Activated CD8-positive, alpha-beta T cell treated with anti-CD3 and anti-CD28 coated beads for 36 hours (primary cell): ENCODE results near the gene PDP2. TPM values are rescaled to one million over a fixed set of nuclear protein-coding genes. Genes with fewer than 3 reads are reported as not detected.

Experiments
- ATAC-seq: fragments of 200-7000 bp; cut with Tn5 transposase; one replicate; pipeline ENCODE4 v1.10.0; 2021; ENCODE audit warnings: mild to moderate bottlenecking, moderate library complexity
- CTCF ChIA-PET: fragments of 350-600 bp; sonication (Branson Sonifier 250); formaldehyde crosslinking; loops from one replicate; lab custom pipeline; 2021; ENCODE audit warnings: antibody characterized with exemption; lab: Charles Lee
- POLR2A ChIA-PET: fragments of 350-600 bp; sonication (Branson Sonifier 250); formaldehyde crosslinking; loops from one replicate; lab custom pipeline; 2021; ENCODE audit warnings: antibody characterized with exemption; lab: Charles Lee
- DNase-seq: peaks from one replicate; pipeline ENCODE4 v3.0.0-alpha.2; 2020
- H3K27ac Mint-ChIP-seq: one replicate; pipeline ENCODE4 v1.8.0; 2021; ENCODE audit warnings: mild to moderate bottlenecking, mixed read lengths
- H3K27me3 Mint-ChIP-seq: one replicate; pipeline ENCODE4 v1.8.0; 2021; ENCODE audit warnings: mixed read lengths
- H3K36me3 Mint-ChIP-seq: one replicate; pipeline ENCODE4 v1.8.0; 2021; ENCODE audit warnings: low read depth, mixed read lengths
- H3K4me1 Mint-ChIP-seq: one replicate; pipeline ENCODE4 v1.8.0; 2021; ENCODE audit warnings: low read depth, mixed read lengths
- H3K4me3 Mint-ChIP-seq: one replicate; pipeline ENCODE4 v1.8.0; 2021; ENCODE audit warnings: mild to moderate bottlenecking, moderate library complexity, mixed read lengths
- H3K9me3 Mint-ChIP-seq: one replicate; pipeline ENCODE4 v1.8.0; 2021; ENCODE audit warnings: mixed read lengths
- CTCF ChIP-seq: fragments of 200-600 bp; IDR thresholded peaks from one replicate; pipeline ENCODE4 v1.8.0; 2022; ENCODE audit warnings: antibody characterized with exemption, mild to moderate bottlenecking
- intact Hi-C: fragments of 100-400 bp; cut with micrococcal nuclease; formaldehyde crosslinking; loops from one replicate; pipeline ENCODE4 v1.10.0; 2022
- total RNA-seq, 2 experiments: library from RNA; stranded (reverse); gene quantifications; one replicate each; pipeline ENCODE4 v1.2.3, GENCODE V29; 2021

The PDP2 gene
- total RNA-seq, 2 experiments from 2014 or later: 31.2 to 38.1 TPM

GRCh38 chr16:66919569-66920298, 39.4 kb downstream of the PDP2 start:
- no peak overlapping the region for H3K4me3 Mint-ChIP-seq
- DNase-seq (no peak), ATAC-seq (no peak)
- no peaks in the 10 kb centered on the region for H3K9me3 Mint-ChIP-seq
- no peak overlapping the region for H3K27ac Mint-ChIP-seq
- ChIA-PET CTCF (interaction anchor here (0.7 to 2.8 kb wide), 6 partner anchors 8 to 89 kb away, joined by 3 to 11 read pairs (median 4); partner anchors contain the start of gene NAE1), POLR2A (interaction anchor here (0.8 to 1.5 kb wide), 3 partner anchors 14 to 183 kb away, joined by 3 read pairs; no protein-coding TSS in a partner anchor)
- peaks cover 20% of the 10 kb centered on the region for H3K27me3 Mint-ChIP-seq
- no peak for TF ChIP-seq CTCF
- no peaks in the 10 kb centered on the region for H3K4me1 Mint-ChIP-seq
- intact Hi-C loops: no loop called here
- no peaks in the 10 kb centered on the region for H3K36me3 Mint-ChIP-seq

GRCh38 chr16:66920299-66920590, 39.9 kb downstream of the PDP2 start:
- intact Hi-C loops: no loop called here
- H3K4me1 Mint-ChIP-seq: peaks cover under 1% of the 10 kb centered on the region
- TF ChIP-seq CTCF: no peak
- no peaks in the 10 kb centered on the region for H3K36me3 Mint-ChIP-seq
- H3K27me3 Mint-ChIP-seq: peaks cover 21% of the 10 kb centered on the region
- no peak overlapping the region for H3K4me3 Mint-ChIP-seq
- ChIA-PET POLR2A (interaction anchor here (0.8 to 1.5 kb wide), 3 partner anchors 13 to 182 kb away, joined by 3 read pairs; no protein-coding TSS in a partner anchor), CTCF (interaction anchor here (1.0 to 2.8 kb wide), 3 partner anchors 9 to 90 kb away, joined by 3 to 11 read pairs (median 6); partner anchors contain the start of gene NAE1)
- no peak overlapping the region for H3K27ac Mint-ChIP-seq
- DNase-seq (no peak), ATAC-seq (no peak)
- H3K9me3 Mint-ChIP-seq: no peaks in the 10 kb centered on the region

- no peak overlapping the region for H3K4me3 Mint-ChIP-seq
- ChIA-PET CTCF (interaction anchor here (1.9 kb wide), 1 partner anchor 90 kb away, joined by 6 read pairs; the partner anchor contains the start of gene NAE1), POLR2A (interaction anchor here (1.3 to 1.6 kb wide), 2 partner anchors 12 to 17 kb away, joined by 3 to 5 read pairs; no protein-coding TSS in a partner anchor)
- no peak overlapping the region for H3K27ac Mint-ChIP-seq
- ATAC-seq (no peak), DNase-seq (no peak)
- H3K36me3 Mint-ChIP-seq: no peaks in the 10 kb centered on the region
- no peaks in the 10 kb centered on the region for H3K9me3 Mint-ChIP-seq
- H3K4me1 Mint-ChIP-seq: peaks cover 8% of the 10 kb centered on the region
- no peak for TF ChIP-seq CTCF
- intact Hi-C loops: no loop called here
- peaks cover 29% of the 10 kb centered on the region for H3K27me3 Mint-ChIP-seq
These were observed 40.8 kb downstream of the PDP2 start for GRCh38 chr16:66920924-66921680.

GRCh38 chr16:66921729-66922450, 41.6 kb downstream of the PDP2 start:
- no peak for DNase-seq
- Mint-ChIP-seq H3K4me3 (no peak overlapping the region), H3K36me3 (no peaks in the 10 kb centered on the region), H3K27me3 (peaks cover 35% of the 10 kb centered on the region), H3K4me1 (peaks cover 8% of the 10 kb centered on the region), H3K9me3 (no peaks in the 10 kb centered on the region), H3K27ac (no peak overlapping the region)
- ATAC-seq: no peak
- no peak for TF ChIP-seq CTCF
- ChIA-PET POLR2A (interaction anchor here (1.3 to 1.6 kb wide), 2 partner anchors 12 to 18 kb away, joined by 3 to 5 read pairs; no protein-coding TSS in a partner anchor), CTCF (interaction anchor here (1.1 to 7.6 kb wide), 2 partner anchors 27 to 53 kb away, joined by 3 to 54 read pairs; no protein-coding TSS in a partner anchor)
- intact Hi-C loops: no loop called here
